Upper lobe of right lung (tissue), 1 donor: Measurements from ENCODE around the gene ZEB1. TPM values are rescaled to one million over a fixed set of nuclear protein-coding genes. Genes with fewer than 3 reads are reported as not detected.

Experiments used
- ATAC-seq: fragments of 200-7000 bp; cut with Tn5 transposase; one replicate; pipeline ENCODE4 v1.9.1; 2020; ENCODE audit warnings: mild to moderate bottlenecking, moderate library complexity
- DNase-seq: peaks from one replicate; pipeline ENCODE4 v3.0.0-alpha.2; 2020
- H3K27ac ChIP-seq: fragments of 200-600 bp; one replicate; pipeline ENCODE4 v1.8.0; 2022
- H3K27me3 ChIP-seq: fragments of 200-600 bp; one replicate; pipeline ENCODE4 v1.8.0; 2022; ENCODE audit warnings: mild to moderate bottlenecking
- H3K36me3 ChIP-seq: fragments of 200-600 bp; one replicate; pipeline ENCODE4 v1.8.0; 2022
- H3K4me1 ChIP-seq: fragments of 200-600 bp; one replicate; pipeline ENCODE4 v1.8.0; 2022
- H3K4me3 ChIP-seq: fragments of 200-600 bp; one replicate; pipeline ENCODE4 v1.8.0; 2022; ENCODE audit warnings: mild to moderate bottlenecking
- H3K9me3 ChIP-seq: fragments of 200-600 bp; one replicate; pipeline ENCODE4 v1.8.0; 2022
- intact Hi-C: fragments of 100-400 bp; cut with DNase I; formaldehyde crosslinking; loops from one replicate; pipeline ENCODE4 v1.11.0; 2022
- total RNA-seq: library from RNA; stranded (reverse); fragmentation: NEBNext Ultra II Directional; extraction: Animal tissue kit (Norgen Biotek cat#: 25700); gene quantifications from one replicate; pipeline ENCODE4 v1.2.1, GENCODE V29; 2021
- TF ChIP-seq, protein P1 (sequence below): fragments of 200-600 bp; IDR thresholded peaks from one replicate; pipeline ENCODE4 v1.8.0; 2022; ENCODE audit warnings: antibody characterized with exemption
- donor health status: DM: no; HTN: yes; CAD: no; lungs with severe emphysema.

The ZEB1 gene
- total RNA-seq, 1 donor from 2014 or later: 55.2 TPM

DNA sequence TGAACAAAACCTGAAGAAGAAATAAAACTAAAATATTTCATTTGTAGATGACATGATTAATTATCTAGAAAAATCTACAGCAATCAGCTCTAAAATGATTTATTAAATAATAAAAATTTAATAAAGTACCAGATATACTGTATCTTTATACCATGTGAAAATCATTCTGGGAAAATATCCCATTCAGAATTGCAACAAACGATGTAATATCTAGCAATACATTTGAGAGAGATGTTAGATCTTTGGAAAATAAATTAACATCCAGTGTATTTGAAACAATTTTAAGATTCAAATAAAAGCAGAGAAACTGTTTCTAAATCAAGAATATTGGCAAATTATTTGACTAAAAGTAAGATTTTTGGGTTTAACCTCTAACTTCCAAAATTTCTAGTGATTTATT is 62.2 kb downstream of the ZEB1 start:
- ATAC-seq (no peak), DNase-seq (no peak)
- intact Hi-C loops: no loop called here
- H3K4me1 ChIP-seq: no peaks in the 10 kb centered on the region
- no peaks in the 10 kb centered on the region for H3K36me3 ChIP-seq
- H3K4me3 ChIP-seq: no peak overlapping the region
- TF ChIP-seq, protein P1, sequence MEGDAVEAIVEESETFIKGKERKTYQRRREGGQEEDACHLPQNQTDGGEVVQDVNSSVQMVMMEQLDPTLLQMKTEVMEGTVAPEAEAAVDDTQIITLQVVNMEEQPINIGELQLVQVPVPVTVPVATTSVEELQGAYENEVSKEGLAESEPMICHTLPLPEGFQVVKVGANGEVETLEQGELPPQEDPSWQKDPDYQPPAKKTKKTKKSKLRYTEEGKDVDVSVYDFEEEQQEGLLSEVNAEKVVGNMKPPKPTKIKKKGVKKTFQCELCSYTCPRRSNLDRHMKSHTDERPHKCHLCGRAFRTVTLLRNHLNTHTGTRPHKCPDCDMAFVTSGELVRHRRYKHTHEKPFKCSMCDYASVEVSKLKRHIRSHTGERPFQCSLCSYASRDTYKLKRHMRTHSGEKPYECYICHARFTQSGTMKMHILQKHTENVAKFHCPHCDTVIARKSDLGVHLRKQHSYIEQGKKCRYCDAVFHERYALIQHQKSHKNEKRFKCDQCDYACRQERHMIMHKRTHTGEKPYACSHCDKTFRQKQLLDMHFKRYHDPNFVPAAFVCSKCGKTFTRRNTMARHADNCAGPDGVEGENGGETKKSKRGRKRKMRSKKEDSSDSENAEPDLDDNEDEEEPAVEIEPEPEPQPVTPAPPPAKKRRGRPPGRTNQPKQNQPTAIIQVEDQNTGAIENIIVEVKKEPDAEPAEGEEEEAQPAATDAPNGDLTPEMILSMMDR: no peak
- no peak overlapping the region for H3K27ac ChIP-seq
- H3K27me3 ChIP-seq: no peaks in the 10 kb centered on the region
- H3K9me3 ChIP-seq: no peaks in the 10 kb centered on the region

DNA sequence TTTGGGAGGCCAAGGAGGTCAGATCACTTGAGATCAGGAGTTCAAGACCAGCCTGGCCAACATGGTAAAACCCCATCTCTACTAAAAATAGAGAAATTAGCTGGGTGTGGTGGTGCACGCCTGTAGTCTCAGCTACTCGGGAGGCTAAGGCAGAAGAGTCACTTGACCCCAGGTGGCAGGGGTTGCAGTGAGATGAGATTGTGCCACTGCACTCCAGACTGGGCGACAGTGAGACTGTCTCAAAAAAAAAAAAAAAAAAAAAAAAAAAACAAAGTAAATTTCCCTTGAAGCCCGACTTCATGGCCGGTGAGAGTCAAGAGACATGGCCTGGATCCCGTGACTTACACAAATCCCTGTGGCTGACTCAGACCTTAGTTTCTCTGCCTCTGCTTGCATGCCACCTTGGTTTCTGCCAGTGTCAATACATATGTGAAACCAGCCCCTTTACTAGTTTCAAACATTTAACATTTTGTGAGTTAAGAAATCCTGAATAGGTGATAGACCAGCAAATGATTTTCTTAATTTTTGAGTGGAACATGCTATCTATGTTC is 62.8 kb downstream of the ZEB1 start:
- Histone ChIP-seq H3K36me3 (no peaks in the 10 kb centered on the region), H3K4me1 (no peaks in the 10 kb centered on the region), H3K27ac (no peak overlapping the region), H3K9me3 (no peaks in the 10 kb centered on the region), H3K27me3 (no peaks in the 10 kb centered on the region), H3K4me3 (no peak overlapping the region)
- DNase-seq (no peak), ATAC-seq (no peak)
- TF ChIP-seq, protein P1: no peak
- intact Hi-C loops: no loop called here

DNA sequence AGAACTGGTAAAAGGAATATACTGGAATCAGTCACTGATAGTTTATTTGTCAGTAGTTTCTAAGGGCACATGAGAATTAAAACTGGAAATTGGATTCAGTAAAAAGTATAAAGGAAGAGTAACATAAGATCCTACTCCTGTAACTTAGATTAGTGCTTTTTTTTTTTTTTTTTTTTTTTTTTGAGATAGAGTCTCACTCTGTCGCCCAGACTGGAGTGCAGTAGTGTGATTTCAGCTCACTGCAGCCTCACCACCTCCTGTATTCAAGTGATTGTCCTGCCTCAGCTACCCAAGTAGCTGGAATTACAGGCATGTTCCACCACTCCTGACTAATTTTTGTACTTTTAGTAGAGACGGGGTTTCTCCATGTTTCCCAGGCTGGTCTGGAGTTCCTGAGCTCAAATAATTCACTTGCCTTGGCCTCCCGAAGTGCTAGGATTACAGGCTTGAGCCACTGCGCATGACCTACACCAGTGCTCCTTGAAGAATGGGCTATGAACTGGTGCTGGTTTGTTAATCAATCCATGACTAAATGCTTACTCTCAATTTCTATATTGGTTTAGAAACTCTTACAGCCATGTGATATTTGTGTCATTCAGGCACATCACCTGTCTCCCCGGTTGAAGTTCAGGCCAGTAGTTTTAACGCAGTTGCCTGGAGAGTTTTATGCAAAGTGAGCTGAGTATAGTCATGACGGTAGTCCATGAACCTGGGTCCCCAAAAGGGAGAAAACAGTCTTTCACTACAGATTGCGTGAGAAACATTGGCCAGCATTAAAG is 65.0 kb downstream of the ZEB1 start:
- Histone ChIP-seq H3K4me1 (no peaks in the 10 kb centered on the region), H3K9me3 (no peaks in the 10 kb centered on the region), H3K4me3 (no peak overlapping the region), H3K36me3 (no peaks in the 10 kb centered on the region), H3K27me3 (no peaks in the 10 kb centered on the region), H3K27ac (no peak overlapping the region)
- DNase-seq: no peak
- TF ChIP-seq, protein P1: no peak
- intact Hi-C loops: no loop called here
- ATAC-seq: no peak

DNA sequence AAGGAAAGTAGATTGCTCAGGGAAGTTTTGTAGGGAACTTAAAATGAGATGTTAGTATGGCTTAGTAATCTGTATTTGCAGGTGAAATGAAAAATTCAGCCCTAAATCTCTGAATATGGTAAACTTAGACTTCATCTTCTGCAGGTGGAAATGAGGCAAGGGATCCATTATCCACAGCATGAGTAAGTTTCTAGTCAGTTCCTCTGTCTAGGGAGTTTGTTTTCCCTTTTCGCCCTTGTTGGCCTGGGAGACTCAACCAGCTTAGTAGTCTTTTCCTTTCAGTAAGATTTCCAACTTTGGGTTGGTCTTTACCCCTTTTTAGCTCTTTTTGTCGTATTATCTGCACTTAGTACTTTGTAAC is 65.6 kb downstream of the ZEB1 start:
- no peak for DNase-seq
- Histone ChIP-seq H3K27ac (no peak overlapping the region), H3K4me3 (no peak overlapping the region), H3K36me3 (no peaks in the 10 kb centered on the region), H3K4me1 (no peaks in the 10 kb centered on the region), H3K9me3 (no peaks in the 10 kb centered on the region), H3K27me3 (no peaks in the 10 kb centered on the region)
- ATAC-seq: no peak
- intact Hi-C loops: no loop called here
- TF ChIP-seq, protein P1: no peak

DNA sequence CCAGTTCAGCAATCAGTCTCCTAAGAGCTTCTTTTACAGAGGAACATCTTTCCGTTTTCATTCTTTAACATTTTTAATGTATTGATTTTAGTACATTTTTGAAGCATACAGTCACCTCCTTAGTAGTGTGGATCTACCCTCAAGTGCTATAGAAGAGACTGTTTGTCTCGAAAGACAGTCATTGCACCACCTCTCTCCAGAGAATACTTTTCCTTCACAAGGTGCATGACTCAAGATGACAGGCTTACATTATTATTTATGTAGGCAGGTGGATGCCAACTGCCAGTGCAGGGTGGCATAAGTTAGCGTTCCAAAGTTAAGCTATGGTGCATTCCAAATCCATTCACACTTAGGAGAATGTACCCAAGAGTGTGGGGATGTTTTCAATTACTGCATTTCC is 71.8 kb downstream of the ZEB1 start:
- Histone ChIP-seq H3K4me3 (no peak overlapping the region), H3K4me1 (peaks cover 3% of the 10 kb centered on the region), H3K27me3 (no peaks in the 10 kb centered on the region), H3K36me3 (no peaks in the 10 kb centered on the region), H3K27ac (no peak overlapping the region), H3K9me3 (no peaks in the 10 kb centered on the region)
- intact Hi-C loops: no loop called here
- DNase-seq (no peak), ATAC-seq (no peak)
- TF ChIP-seq, protein P1: no peak
